Measurements from ENCODE around the gene PDGFD. TPM values are rescaled to one million over a fixed set of nuclear protein-coding genes. Genes with fewer than 3 reads are reported as not detected.

Gene PDGFD
- total and polyA plus RNA-seq, 9 donors, result 42.8 to 134 (median 77.9) TPM

DNA sequence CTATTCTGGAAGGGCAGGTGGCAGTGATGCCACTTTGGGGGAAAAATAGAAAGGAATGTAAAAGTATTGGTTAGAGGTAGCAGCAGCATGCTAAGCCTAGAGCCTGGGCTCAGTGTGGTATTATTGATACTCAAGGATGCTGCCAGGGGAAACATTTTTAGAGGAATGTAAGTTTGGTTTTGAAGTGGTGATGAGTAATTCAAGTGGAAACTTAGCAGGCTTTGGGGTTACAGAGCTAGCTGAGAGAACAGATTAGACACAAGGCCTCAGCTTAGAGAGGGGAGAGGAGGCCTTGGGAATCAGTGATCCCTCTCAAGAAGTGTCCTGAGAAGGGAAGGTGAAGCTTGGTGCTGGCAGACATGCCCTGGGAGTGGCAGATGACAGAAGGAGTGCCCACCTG is 160.5 kb downstream of the PDGFD start:
- Histone ChIP-seq H3K27me3 (no peaks in the 10 kb centered on the region), H3K4me1 (ENCODE audit: insufficient read depth) (peaks cover 6% of the 10 kb centered on the region), H3K36me3 (no peaks in the 10 kb centered on the region), H3K4me3 (no peak overlapping the region), H3K9me3 (no peaks in the 10 kb centered on the region), H3K27ac (no peak overlapping the region)
- TF ChIP-seq, protein P1, sequence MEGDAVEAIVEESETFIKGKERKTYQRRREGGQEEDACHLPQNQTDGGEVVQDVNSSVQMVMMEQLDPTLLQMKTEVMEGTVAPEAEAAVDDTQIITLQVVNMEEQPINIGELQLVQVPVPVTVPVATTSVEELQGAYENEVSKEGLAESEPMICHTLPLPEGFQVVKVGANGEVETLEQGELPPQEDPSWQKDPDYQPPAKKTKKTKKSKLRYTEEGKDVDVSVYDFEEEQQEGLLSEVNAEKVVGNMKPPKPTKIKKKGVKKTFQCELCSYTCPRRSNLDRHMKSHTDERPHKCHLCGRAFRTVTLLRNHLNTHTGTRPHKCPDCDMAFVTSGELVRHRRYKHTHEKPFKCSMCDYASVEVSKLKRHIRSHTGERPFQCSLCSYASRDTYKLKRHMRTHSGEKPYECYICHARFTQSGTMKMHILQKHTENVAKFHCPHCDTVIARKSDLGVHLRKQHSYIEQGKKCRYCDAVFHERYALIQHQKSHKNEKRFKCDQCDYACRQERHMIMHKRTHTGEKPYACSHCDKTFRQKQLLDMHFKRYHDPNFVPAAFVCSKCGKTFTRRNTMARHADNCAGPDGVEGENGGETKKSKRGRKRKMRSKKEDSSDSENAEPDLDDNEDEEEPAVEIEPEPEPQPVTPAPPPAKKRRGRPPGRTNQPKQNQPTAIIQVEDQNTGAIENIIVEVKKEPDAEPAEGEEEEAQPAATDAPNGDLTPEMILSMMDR (IDR thresholded peaks at IDR 0.05), result no peak
- no peak for TF ChIP-seq EP300 (IDR thresholded peaks at IDR 0.05)
- TF ChIP-seq POLR2A (IDR thresholded peaks at IDR 0.05), result no peak
- intact Hi-C loops (cut with DNase I), result no loop called here
- DNase-seq, result no peak

DNA sequence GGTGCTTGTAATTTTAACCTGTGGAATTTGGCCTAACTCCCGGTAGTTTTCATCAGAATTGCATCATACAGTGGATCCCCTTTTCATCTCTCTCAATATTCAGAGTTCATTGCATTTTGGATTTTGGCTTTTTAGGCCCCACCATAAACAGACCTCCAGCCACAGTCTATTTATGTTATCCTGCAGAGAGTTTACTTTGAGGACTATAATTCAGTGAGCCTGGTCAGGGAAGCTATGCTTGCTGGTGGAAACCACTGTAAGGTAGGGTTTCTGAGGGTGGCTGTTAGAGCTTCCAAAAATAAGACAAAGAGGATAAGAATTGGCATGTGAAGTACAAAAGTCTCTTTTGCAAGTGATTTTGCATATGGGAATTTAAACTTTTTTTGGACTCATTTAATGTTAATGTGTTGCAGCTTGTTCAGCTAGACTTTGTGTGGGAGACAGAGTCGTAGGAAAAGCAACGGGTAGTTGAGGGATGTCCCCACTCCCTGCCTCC is 162.3 kb downstream of the PDGFD start:
- Histone ChIP-seq H3K4me1 (ENCODE audit: insufficient read depth) (peaks cover 6% of the 10 kb centered on the region), H3K36me3 (no peaks in the 10 kb centered on the region), H3K4me3 (no peak overlapping the region), H3K27me3 (no peaks in the 10 kb centered on the region), H3K9me3 (no peaks in the 10 kb centered on the region), H3K27ac (no peak overlapping the region)
- DNase-seq, result no peak
- intact Hi-C loops (cut with DNase I), result no loop called here
- WGBS, 3 donors, result 81 to 88% (median 85%) methylated on average over 3 of the region's 3 CpGs
- no peak for TF ChIP-seq POLR2A (IDR thresholded peaks at IDR 0.05)
- TF ChIP-seq, protein P1 (IDR thresholded peaks at IDR 0.05), result no peak
- no peak for TF ChIP-seq EP300 (IDR thresholded peaks at IDR 0.05)

DNA sequence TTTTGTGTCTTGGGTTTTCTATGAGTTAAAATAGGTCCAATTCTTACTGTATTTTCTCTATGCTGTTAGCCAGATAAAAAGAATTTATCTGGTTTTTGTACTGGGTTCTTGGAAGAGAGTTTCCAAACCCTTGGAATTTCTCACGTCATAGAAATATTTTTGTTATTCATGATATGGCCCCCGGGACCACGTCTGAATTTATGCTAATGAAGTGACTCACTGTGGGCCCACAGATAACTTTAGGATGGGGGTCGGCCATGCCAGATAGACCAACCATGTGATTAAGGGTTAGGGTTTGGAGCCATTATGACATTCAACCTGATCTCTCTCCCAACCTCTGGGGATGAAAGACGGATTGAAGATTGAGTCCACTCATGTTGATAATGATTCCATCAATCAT is 163.1 kb downstream of the PDGFD start:
- intact Hi-C loops (cut with DNase I), result no loop called here
- Histone ChIP-seq H3K4me3 (no peak overlapping the region), H3K4me1 (ENCODE audit: insufficient read depth) (peaks cover 6% of the 10 kb centered on the region), H3K27ac (no peak overlapping the region), H3K27me3 (no peaks in the 10 kb centered on the region), H3K9me3 (no peaks in the 10 kb centered on the region), H3K36me3 (no peaks in the 10 kb centered on the region)
- WGBS, 3 donors, result 33 to 53% (median 42%) methylated on average over 5 of the region's 5 CpGs
- TF ChIP-seq EP300 (IDR thresholded peaks at IDR 0.05) (no peak), POLR2A (IDR thresholded peaks at IDR 0.05) (no peak)
- TF ChIP-seq, protein P1 (IDR thresholded peaks at IDR 0.05), result no peak
- DNase-seq, result no peak

DNA sequence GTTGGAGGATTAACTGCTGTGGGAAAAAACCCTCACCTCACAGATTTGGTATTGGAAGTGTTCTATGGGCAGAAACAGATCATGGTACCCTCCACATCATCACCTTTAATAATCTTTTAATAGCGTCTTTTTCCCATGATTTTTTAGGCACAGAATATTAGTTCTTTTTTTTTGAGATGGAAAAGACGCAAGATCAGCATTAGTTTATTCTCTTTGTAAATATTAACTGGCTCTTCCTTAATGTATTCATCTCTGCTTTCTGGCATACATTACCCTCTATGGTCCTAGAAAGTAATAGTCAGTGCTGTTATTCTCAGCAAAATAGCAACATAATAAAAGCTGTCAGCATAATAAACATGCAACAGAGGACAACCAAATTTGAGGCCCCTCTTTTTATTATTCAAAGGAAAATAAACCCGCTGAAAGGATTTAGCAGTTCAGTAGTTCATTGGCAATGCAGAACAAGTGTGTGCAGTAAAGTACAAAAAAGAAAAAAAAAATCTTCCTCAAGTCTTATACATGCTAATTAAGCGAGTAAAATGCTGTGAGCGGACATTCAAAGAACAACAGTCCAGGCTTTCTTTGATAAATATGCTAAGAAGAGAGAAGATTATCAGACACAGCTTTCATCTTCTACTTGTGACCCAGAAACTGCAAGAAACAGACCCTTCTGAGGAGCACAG is 165.0 kb downstream of the PDGFD start:
- Histone ChIP-seq H3K9me3 (no peaks in the 10 kb centered on the region), H3K27ac (no peak overlapping the region), H3K36me3 (no peaks in the 10 kb centered on the region), H3K27me3 (no peaks in the 10 kb centered on the region), H3K4me1 (ENCODE audit: insufficient read depth) (peaks cover 2% of the 10 kb centered on the region), H3K4me3 (no peak overlapping the region)
- no peak for TF ChIP-seq POLR2A (IDR thresholded peaks at IDR 0.05)
- TF ChIP-seq, protein P1 (IDR thresholded peaks at IDR 0.05), result no peak
- TF ChIP-seq EP300 (IDR thresholded peaks at IDR 0.05), result no peak
- WGBS, 3 donors, result 92 to 96% (median 93%) methylated on average over 5 of the region's 5 CpGs
- intact Hi-C loops (cut with DNase I), result no loop called here
- no peak for DNase-seq

All from ovary (tissue), 9 donors.